ENCODE measurements around the gene SLC6A16. TPM values are rescaled to one million over a fixed set of nuclear protein-coding genes. Genes with fewer than 3 reads are reported as not detected.
"Not testable (repeated sequence)": the region's sequence is repeated elsewhere in the genome, so short reads cannot be mapped to it uniquely, and the experiment has no call there.

The SLC6A16 gene
- total and polyA plus RNA-seq, 11 donors: 0.27 to 1.3 (median 0.40) TPM

- WGBS, 4 donors: 74 to 85% (median 83%) methylated on average over 8 of the region's 8 CpGs
- intact Hi-C loops (cut with DNase I): no loop called here
- peaks cover 0 to 4% (median 0%) of the 10 kb centered on the region in 12 donors for H3K9me3 ChIP-seq
These were observed 29.6 kb downstream of the SLC6A16 start for GRCh38 chr19:49295208-49295880.

DNA sequence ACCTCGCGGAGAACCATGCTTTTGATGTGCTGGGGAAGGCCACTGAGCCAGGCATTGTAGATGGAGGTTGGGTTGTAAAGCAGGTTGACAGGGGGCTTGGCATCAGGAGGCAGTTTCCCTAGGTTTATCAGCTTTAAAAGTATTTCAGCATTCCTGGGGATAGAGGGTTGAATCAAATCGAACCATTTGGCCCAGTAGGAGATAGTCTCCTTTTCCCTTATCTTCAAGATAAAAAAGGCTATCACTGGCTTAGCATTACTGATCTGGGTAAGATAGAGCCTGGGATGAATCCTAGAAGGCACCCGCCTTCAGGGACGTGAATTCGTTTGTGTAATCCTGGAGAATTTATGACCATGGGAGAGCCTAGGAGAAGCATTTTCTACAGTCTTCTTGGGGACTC, 30.6 kb downstream of the SLC6A16 start:
- intact Hi-C loops (cut with DNase I): no loop called here
- Histone ChIP-seq H3K9me3 (peaks cover 0 to 4% (median 0%) of the 10 kb centered on the region in 12 donors), H3K4me3 (no peak overlapping the region), H3K36me3 (no peaks in the 10 kb centered on the region), H3K4me1 (no peaks in the 10 kb centered on the region), H3K27ac (no peak overlapping the region), H3K27me3 (no peaks in the 10 kb centered on the region)
- TF ChIP-seq POLR2A (IDR thresholded peaks at IDR 0.05) (no peak), CTCF (IDR thresholded peaks at IDR 0.05) (no peak)
- 79 to 86% (median 82%) methylated on average over 6 of the region's 6 CpGs for WGBS, 4 donors
- DNase-seq: no peak
- ATAC-seq: no peak

More at GRCh38 chr19:49295208-49295880, 29.6 kb downstream of the SLC6A16 start:
- no peaks in the 10 kb centered on the region for H3K27me3 ChIP-seq
- H3K36me3 ChIP-seq: no peaks in the 10 kb centered on the region
- no peak for TF ChIP-seq POLR2A (IDR thresholded peaks at IDR 0.05)
- no peak for TF ChIP-seq CTCF (IDR thresholded peaks at IDR 0.05)
- no peak overlapping the region for H3K4me3 ChIP-seq
- no peaks in the 10 kb centered on the region for H3K4me1 ChIP-seq
- ATAC-seq: no peak
- no peak overlapping the region for H3K27ac ChIP-seq
- DNase-seq: no peak

DNA sequence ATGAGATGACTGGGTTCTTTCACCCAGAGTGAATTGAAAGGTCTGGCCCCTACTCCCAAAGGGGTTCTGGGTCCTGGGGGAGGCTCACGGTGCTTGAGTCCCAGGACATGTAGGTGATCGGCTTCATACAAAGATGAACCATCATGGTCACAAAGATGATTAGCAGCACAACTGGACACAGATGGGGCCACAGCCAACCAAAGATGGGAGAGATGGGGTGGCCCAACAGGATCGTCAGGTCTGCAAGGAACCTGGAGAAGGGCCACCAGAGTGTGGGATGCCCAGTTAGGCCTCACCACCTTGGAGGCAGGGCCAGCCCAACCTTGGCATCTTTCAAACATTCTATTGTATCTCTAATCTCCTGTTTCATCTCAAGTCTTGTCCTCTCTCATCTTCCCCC, 34.5 kb downstream of the SLC6A16 start:
- Histone ChIP-seq H3K36me3 (no peaks in the 10 kb centered on the region), H3K27me3 (no peaks in the 10 kb centered on the region), H3K9me3 (no peaks in the 10 kb centered on the region), H3K4me1 (no peaks in the 10 kb centered on the region), H3K4me3 (no peak overlapping the region), H3K27ac (no peak overlapping the region)
- ATAC-seq (no peak), DNase-seq (no peak)
- 83 to 93% (median 91%) methylated on average over 3 of the region's 3 CpGs for WGBS, 4 donors
- TF ChIP-seq POLR2A (IDR thresholded peaks at IDR 0.05): no peak
- TF ChIP-seq CTCF (IDR thresholded peaks at IDR 0.05): no peak
- intact Hi-C loops (cut with DNase I): no loop called here

GRCh38 chr19:49289286-49289685, 35.7 kb downstream of the SLC6A16 start:
- H3K4me1 ChIP-seq; DNase-seq; H3K27me3 ChIP-seq; H3K36me3 ChIP-seq; H3K4me3 ChIP-seq; intact Hi-C loops (cut with DNase I); ATAC-seq; H3K9me3 ChIP-seq; H3K27ac ChIP-seq: not testable (repeated sequence)
- WGBS, 4 donors: 45 to 59% (median 47%) methylated on average over 2 of the region's 2 CpGs

DNA sequence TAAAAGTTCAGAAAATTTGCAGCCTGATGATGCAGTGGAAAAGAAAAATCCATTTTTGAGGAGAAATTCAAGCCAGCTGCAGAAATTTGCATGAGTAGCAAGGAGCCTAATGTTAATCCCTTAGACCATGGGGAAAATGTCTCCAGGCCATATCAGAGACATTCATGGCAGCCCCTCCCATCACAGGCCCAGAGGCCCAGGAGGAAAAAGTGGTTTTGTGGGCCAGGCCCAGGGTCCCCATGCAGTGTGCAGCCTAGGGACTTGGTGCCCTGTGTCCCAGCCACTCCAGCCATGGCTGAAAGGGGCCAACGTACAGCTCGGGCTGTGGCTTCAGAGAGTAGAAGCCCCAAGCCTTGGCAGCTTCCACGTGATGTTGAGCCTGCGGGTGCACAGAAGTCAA, 36.8 kb downstream of the SLC6A16 start:
- intact Hi-C loops (cut with DNase I); H3K4me1 ChIP-seq: not testable (repeated sequence)
- 69 to 96% (median 93%) methylated on average over 4 of the region's 4 CpGs for WGBS, 4 donors

More for the DNA sequence above, 36.8 kb downstream of the SLC6A16 start:
- not testable (repeated sequence) for H3K27me3 ChIP-seq, DNase-seq, ATAC-seq, H3K4me3 ChIP-seq, H3K9me3 ChIP-seq, H3K36me3 ChIP-seq, H3K27ac ChIP-seq

Measured in heart left ventricle (tissue), 16 donors.